Measurements from ENCODE around the gene ADAMTSL2. TPM values are rescaled to one million over a fixed set of nuclear protein-coding genes. Genes with fewer than 3 reads are reported as not detected.

ADAMTSL2 gene
- total and polyA plus RNA-seq, 2 experiments from 2014 or later = 1.5 to 2.2 TPM

GRCh38 chr9:133532937-133533668, 1.4 kb upstream of the ADAMTSL2 start:
- Histone ChIP-seq H3K27me3 (no peaks in the 10 kb centered on the region), H3K4me2 (no peak overlapping the region), H3K36me3 (replicated peaks; ENCODE audit: insufficient read depth, low read depth) (no peaks in the 10 kb centered on the region), H3K27ac (no peak overlapping the region), H3K4me3 (no peak overlapping the region), H4K20me1 (ENCODE audit: insufficient read depth, poor library complexity, severe bottlenecking) (no peaks in the 10 kb centered on the region), H3K79me2 (no peaks in the 10 kb centered on the region), H3K4me1 (ENCODE audit: insufficient read depth) (peaks cover 25% of the 10 kb centered on the region), H3K9me2 (replicated peaks; ENCODE audit: insufficient read depth) (no peaks in the 10 kb centered on the region), H2AFZ (no peak overlapping the region), H3K9me3 (ENCODE audit: low read depth) (no peaks in the 10 kb centered on the region)
- WGBS (ENCODE audit: low lambda C conversion rate, missing lambda C conversion rate) = 79% methylated on average over 19 of the region's 20 CpGs
- peak; percentile 46 for TF ChIP-seq CTCF (IDR thresholded peaks at IDR 0.05; ENCODE audit: poor library complexity)
- no peak for TF ChIP-seq EZH2phosphoT487 (IDR thresholded peaks at IDR 0.05; ENCODE audit: low read depth, severe bottlenecking, unreplicated experiment)
- DNase-seq (ENCODE audit: low spot score) = peak; percentile 71

- Histone ChIP-seq H3K79me2 (no peaks in the 10 kb centered on the region), H3K27ac (no peak overlapping the region), H2AFZ (no peak overlapping the region), H3K4me2 (peak overlapping the region; percentile 78), H3K27me3 (no peaks in the 10 kb centered on the region), H4K20me1 (ENCODE audit: insufficient read depth, poor library complexity, severe bottlenecking) (no peaks in the 10 kb centered on the region), H3K4me3 (no peak overlapping the region), H3K36me3 (replicated peaks; ENCODE audit: insufficient read depth, low read depth) (no peaks in the 10 kb centered on the region), H3K4me1 (ENCODE audit: insufficient read depth) (peaks cover 18% of the 10 kb centered on the region), H3K9me3 (ENCODE audit: low read depth) (no peaks in the 10 kb centered on the region), H3K9me2 (replicated peaks; ENCODE audit: insufficient read depth) (no peaks in the 10 kb centered on the region)
- no peak for TF ChIP-seq EZH2 (IDR thresholded peaks at IDR 0.05; ENCODE audit: borderline replicate concordance)
- TF ChIP-seq CTCF (IDR thresholded peaks at IDR 0.05; ENCODE audit: poor library complexity) = no peak
- TF ChIP-seq EZH2phosphoT487 (IDR thresholded peaks at IDR 0.05; ENCODE audit: low read depth, severe bottlenecking, unreplicated experiment) = no peak
- 66% methylated on average over 9 of the region's 9 CpGs for WGBS (ENCODE audit: low lambda C conversion rate, missing lambda C conversion rate)
- DNase-seq (ENCODE audit: low spot score) = no peak
These were observed 647 bp upstream of the ADAMTSL2 start for GRCh38 chr9:133533857-133534256.

GRCh38 chr9:133535306-133535877, 888 bp downstream of the ADAMTSL2 start:
- no peak for DNase-seq (ENCODE audit: low spot score)
- H3K27me3 ChIP-seq = no peaks in the 10 kb centered on the region
- no peak overlapping the region for H3K27ac ChIP-seq
- H4K20me1 ChIP-seq (ENCODE audit: insufficient read depth, poor library complexity, severe bottlenecking) = no peaks in the 10 kb centered on the region
- H3K9me3 ChIP-seq (ENCODE audit: low read depth) = no peaks in the 10 kb centered on the region
- H3K4me1 ChIP-seq (ENCODE audit: insufficient read depth) = peaks cover 17% of the 10 kb centered on the region
- no peak overlapping the region for H3K4me3 ChIP-seq
- H3K36me3 ChIP-seq (replicated peaks; ENCODE audit: insufficient read depth, low read depth) = no peaks in the 10 kb centered on the region
- no peak overlapping the region for H2AFZ ChIP-seq
- H3K79me2 ChIP-seq = no peaks in the 10 kb centered on the region
- H3K4me2 ChIP-seq = peak overlapping the region; percentile 78
- H3K9me2 ChIP-seq (replicated peaks; ENCODE audit: insufficient read depth) = no peaks in the 10 kb centered on the region
- WGBS (ENCODE audit: low lambda C conversion rate, missing lambda C conversion rate) = 83% methylated on average over 9 of the region's 13 CpGs
- no peak for TF ChIP-seq EZH2 (IDR thresholded peaks at IDR 0.05; ENCODE audit: borderline replicate concordance)
- no peak for TF ChIP-seq CTCF (IDR thresholded peaks at IDR 0.05; ENCODE audit: poor library complexity)
- TF ChIP-seq EZH2phosphoT487 (IDR thresholded peaks at IDR 0.05; ENCODE audit: low read depth, severe bottlenecking, unreplicated experiment) = no peak

All from hepatocyte (in vitro differentiated cells).